Activated B cell treated with CpG ODN at 0.5 μM for 24 hours (primary cell): ENCODE data around the gene ST6GAL1. TPM values are rescaled to one million over a fixed set of nuclear protein-coding genes. Genes with fewer than 3 reads are reported as not detected.
A peak's percentile ranks its signal among the peaks of the same experiment; 100 is the strongest.

ENCODE experiments used
- ATAC-seq: fragments of 200-7000 bp; cut with Tn5 transposase; one replicate; pipeline ENCODE4 v1.10.0; 2021; ENCODE audit warnings: low read depth, mild to moderate bottlenecking, moderate library complexity
- CTCF ChIA-PET: fragments of 350-600 bp; sonication (Branson Sonifier 250); formaldehyde crosslinking; loops from one replicate; lab custom pipeline; 2021; ENCODE audit warnings: antibody characterized with exemption; lab: Charles Lee
- POLR2A ChIA-PET: fragments of 350-600 bp; sonication (Branson Sonifier 250); formaldehyde crosslinking; loops from one replicate; lab custom pipeline; 2021; ENCODE audit warnings: antibody characterized with exemption; lab: Charles Lee
- DNase-seq: peaks from one replicate; pipeline ENCODE4 v3.0.0; 2022
- H3K27ac Mint-ChIP-seq: one replicate; pipeline ENCODE4 v1.8.0; 2020; ENCODE audit warnings: mixed read lengths
- H3K27me3 Mint-ChIP-seq: one replicate; pipeline ENCODE4 v1.8.0; 2021; ENCODE audit warnings: mixed read lengths
- H3K36me3 Mint-ChIP-seq: one replicate; pipeline ENCODE4 v1.8.0; 2021; ENCODE audit warnings: low read depth, mixed read lengths
- H3K4me1 Mint-ChIP-seq: one replicate; pipeline ENCODE4 v1.8.0; 2021; ENCODE audit warnings: mixed read lengths
- H3K4me3 Mint-ChIP-seq: one replicate; pipeline ENCODE4 v1.8.0; 2020; ENCODE audit warnings: mild to moderate bottlenecking, mixed read lengths
- H3K9me3 Mint-ChIP-seq: one replicate; pipeline ENCODE4 v1.8.0; 2020; ENCODE audit warnings: mixed read lengths
- intact Hi-C: fragments of 100-400 bp; cut with micrococcal nuclease; formaldehyde crosslinking; loops from one replicate; pipeline ENCODE4 v1.15.1; 2024
- total RNA-seq: library from RNA; stranded (reverse); gene quantifications from 2 replicates; pipeline ENCODE4 v1.2.3, GENCODE V29; 2022
- TF ChIP-seq, protein P1 (sequence below): fragments of 200-600 bp; IDR thresholded peaks from one replicate; pipeline ENCODE4 v1.8.0; 2022; ENCODE audit warnings: antibody characterized with exemption, mild to moderate bottlenecking

Gene ST6GAL1
- total RNA-seq, 1 donor from 2014 or later = 328 TPM

DNA sequence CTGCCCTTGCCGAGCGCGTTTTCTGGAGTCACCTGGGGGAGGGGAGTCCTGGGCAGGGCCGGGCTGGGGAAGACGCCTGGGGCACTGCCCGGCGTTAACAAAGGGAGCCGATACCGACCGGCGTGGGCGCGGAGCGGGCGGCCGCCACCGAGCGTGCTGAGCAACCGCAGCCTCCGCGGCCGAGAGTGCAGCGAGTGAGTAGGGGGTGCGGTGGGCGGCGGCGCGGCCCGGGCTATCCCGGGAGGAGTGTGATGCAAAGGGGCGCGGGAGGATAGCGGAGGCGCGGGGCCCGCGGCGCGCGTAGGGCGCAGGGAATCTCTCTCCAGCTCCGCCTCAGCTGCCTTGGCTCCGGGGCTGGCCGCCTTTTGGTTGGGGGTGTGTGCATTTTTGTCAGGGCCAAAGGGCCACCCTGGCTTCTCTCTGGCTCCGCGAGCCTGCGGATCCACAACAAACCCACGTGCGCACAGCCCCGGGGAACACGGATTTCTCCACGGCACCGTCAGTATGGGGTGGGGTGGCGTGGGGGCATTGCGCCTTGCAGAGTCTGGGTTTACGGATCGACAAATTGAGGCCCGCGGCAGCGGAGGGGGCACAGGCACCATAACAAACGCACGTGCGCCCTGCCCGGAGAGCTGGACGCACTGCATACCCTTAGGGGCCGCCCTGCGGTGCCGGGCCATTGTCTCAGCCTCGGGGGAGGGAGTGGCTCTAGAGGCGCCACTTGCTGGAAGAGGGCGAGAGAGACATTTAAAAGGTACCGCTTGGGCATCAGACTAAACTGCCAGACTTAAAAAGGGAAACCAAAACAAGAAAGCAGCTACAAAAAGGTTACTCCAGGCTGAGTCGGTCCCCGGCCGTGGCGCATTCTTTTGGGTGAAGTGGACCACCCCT lies 560 bp downstream of the ST6GAL1 start:
- ATAC-seq = peak; percentile 83
- H3K27ac Mint-ChIP-seq = peak overlapping the region; percentile 94
- POLR2A ChIA-PET = interaction anchor here (0.5 to 6.5 kb wide), 40 partner anchors 9 to 994 kb away, joined by 3 to 77 read pairs (median 6); partner anchors contain the start of genes EIF4A2, RPL39L and TRA2B
- intact Hi-C loops = loop anchor here (1.0 to 5.0 kb wide), 15 partner anchors 22 to 234 kb away; partner anchors contain the start of genes EIF4A2 and RPL39L
- H3K4me1 Mint-ChIP-seq = peaks cover 53% of the 10 kb centered on the region
- no peaks in the 10 kb centered on the region for H3K27me3 Mint-ChIP-seq
- H3K9me3 Mint-ChIP-seq = no peaks in the 10 kb centered on the region
- CTCF ChIA-PET = interaction anchor here (0.6 to 5.9 kb wide), 20 partner anchors 10 to 209 kb away, joined by 3 to 54 read pairs (median 4); partner anchors contain the start of gene RPL39L
- TF ChIP-seq, protein P1, sequence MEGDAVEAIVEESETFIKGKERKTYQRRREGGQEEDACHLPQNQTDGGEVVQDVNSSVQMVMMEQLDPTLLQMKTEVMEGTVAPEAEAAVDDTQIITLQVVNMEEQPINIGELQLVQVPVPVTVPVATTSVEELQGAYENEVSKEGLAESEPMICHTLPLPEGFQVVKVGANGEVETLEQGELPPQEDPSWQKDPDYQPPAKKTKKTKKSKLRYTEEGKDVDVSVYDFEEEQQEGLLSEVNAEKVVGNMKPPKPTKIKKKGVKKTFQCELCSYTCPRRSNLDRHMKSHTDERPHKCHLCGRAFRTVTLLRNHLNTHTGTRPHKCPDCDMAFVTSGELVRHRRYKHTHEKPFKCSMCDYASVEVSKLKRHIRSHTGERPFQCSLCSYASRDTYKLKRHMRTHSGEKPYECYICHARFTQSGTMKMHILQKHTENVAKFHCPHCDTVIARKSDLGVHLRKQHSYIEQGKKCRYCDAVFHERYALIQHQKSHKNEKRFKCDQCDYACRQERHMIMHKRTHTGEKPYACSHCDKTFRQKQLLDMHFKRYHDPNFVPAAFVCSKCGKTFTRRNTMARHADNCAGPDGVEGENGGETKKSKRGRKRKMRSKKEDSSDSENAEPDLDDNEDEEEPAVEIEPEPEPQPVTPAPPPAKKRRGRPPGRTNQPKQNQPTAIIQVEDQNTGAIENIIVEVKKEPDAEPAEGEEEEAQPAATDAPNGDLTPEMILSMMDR = no peak
- DNase-seq = peak; percentile 65
- peak overlapping the region; percentile 98 for H3K4me3 Mint-ChIP-seq
- H3K36me3 Mint-ChIP-seq = peaks cover 45% of the 10 kb centered on the region

DNA sequence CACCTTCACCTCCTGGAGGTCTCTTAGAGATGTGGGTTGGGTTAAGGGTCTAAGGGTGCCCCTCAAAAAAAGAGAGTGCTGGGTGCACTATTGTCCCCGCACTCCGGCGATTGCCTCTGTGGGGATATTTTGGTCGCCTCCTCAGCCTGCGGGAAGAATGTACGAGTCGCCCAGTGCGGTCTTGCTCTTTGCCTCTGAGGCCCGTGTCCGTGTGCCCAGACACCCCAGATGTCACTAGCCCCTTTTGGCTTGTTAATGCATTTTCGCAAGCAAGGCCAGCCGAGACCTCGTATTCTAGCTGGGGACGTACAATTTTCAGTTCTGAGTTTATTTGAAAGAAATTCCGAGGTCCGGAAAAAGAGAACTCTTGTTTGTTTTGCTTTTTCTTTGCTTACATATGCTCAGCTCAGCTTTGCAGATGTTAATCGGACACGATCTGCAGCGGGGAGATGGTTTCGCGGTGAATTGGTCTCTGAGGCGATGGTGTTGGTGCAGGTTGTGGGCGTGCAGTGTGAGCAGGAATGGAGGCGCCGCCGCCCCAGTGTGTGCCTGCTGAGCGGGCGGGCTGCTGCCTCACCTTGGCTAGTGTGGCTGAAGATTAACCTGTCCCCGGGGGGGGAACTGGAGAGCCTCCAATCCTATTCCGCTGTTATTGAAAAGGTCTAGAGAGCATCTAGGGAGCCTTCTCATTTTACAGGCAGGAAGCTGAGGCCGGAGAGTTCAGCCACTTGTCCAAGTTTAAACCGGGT lies 1.4 kb downstream of the ST6GAL1 start:
- ChIA-PET CTCF (interaction anchor here (0.6 to 5.9 kb wide), 24 partner anchors 9 to 233 kb away, joined by 3 to 54 read pairs (median 4); partner anchors contain the start of gene RPL39L), POLR2A (interaction anchor here (0.5 to 6.5 kb wide), 39 partner anchors 8 to 994 kb away, joined by 3 to 77 read pairs (median 7); partner anchors contain the start of genes EIF4A2, RPL39L and TRA2B)
- DNase-seq = peak; percentile 35
- intact Hi-C loops = loop anchor here (1.0 to 5.0 kb wide), 11 partner anchors 56 to 234 kb away; no protein-coding TSS in a partner anchor
- H3K4me3 Mint-ChIP-seq = peak overlapping the region; percentile 98
- peaks cover 51% of the 10 kb centered on the region for H3K4me1 Mint-ChIP-seq
- peak overlapping the region; percentile 94 for H3K27ac Mint-ChIP-seq
- H3K27me3 Mint-ChIP-seq = no peaks in the 10 kb centered on the region
- H3K36me3 Mint-ChIP-seq = peaks cover 50% of the 10 kb centered on the region
- no peaks in the 10 kb centered on the region for H3K9me3 Mint-ChIP-seq
- ATAC-seq = peak; percentile 12
- TF ChIP-seq, protein P1 = no peak

- Mint-ChIP-seq H3K27me3 (no peaks in the 10 kb centered on the region), H3K4me3 (peak overlapping the region; percentile 98), H3K36me3 (peaks cover 57% of the 10 kb centered on the region), H3K9me3 (no peaks in the 10 kb centered on the region), H3K4me1 (peaks cover 58% of the 10 kb centered on the region), H3K27ac (peak overlapping the region; percentile 94)
- TF ChIP-seq, protein P1 = no peak
- ATAC-seq (no peak), DNase-seq (no peak)
- intact Hi-C loops = loop anchor here (5.0 kb wide), 2 partner anchors 55 to 220 kb away; no protein-coding TSS in a partner anchor
- ChIA-PET POLR2A (interaction anchor here (0.6 to 6.5 kb wide), 26 partner anchors 10 to 995 kb away, joined by 3 to 77 read pairs (median 9); partner anchors contain the start of genes EIF4A2 and TRA2B), CTCF (interaction anchor here (0.6 to 5.9 kb wide), 17 partner anchors 9 to 233 kb away, joined by 3 to 54 read pairs (median 4); partner anchors contain the start of gene RPL39L)
Observed at GRCh38 chr3:186932281-186933181, 2.2 kb downstream of the ST6GAL1 start.

GRCh38 chr3:186933816-186934215 lies 3.5 kb downstream of the ST6GAL1 start:
- Mint-ChIP-seq H3K4me3 (peak overlapping the region; percentile 19), H3K9me3 (no peaks in the 10 kb centered on the region), H3K27me3 (no peaks in the 10 kb centered on the region), H3K36me3 (peaks cover 66% of the 10 kb centered on the region), H3K4me1 (peaks cover 68% of the 10 kb centered on the region), H3K27ac (peak overlapping the region; percentile 68)
- POLR2A ChIA-PET = interaction anchor here (0.9 to 6.5 kb wide), 7 partner anchors 13 to 180 kb away, joined by 4 to 77 read pairs (median 14); partner anchors contain the start of gene EIF4A2
- TF ChIP-seq, protein P1 = no peak
- ATAC-seq (no peak), DNase-seq (no peak)
- CTCF ChIA-PET = interaction anchor here (1.3 to 5.9 kb wide), 2 partner anchors 84 to 92 kb away, joined by 4 to 54 read pairs; no protein-coding TSS in a partner anchor
- intact Hi-C loops = loop anchor here (5.0 kb wide), 2 partner anchors 53 to 218 kb away; no protein-coding TSS in a partner anchor
